AG09309 (cell line): ENCODE results near the gene ROPN1L.
"Not testable (repeated sequence)": the region's sequence is repeated elsewhere in the genome, so short reads cannot be mapped to it uniquely, and the experiment has no call there.

Experiments used
- DNase-seq: peaks from one replicate; pipeline ENCODE4 v3.0.0-alpha.2; 2010; ENCODE audit warnings: low read depth
- H3K4me3 ChIP-seq: 2 replicates; pipeline ENCODE4 v1.5.1; 2011; ENCODE audit warnings: mild to moderate bottlenecking, low read depth, low read length, moderate library complexity; ENCODE audit not compliant: control insufficient read depth
- TF ChIP-seq, protein P1 (sequence below): IDR thresholded peaks from 2 replicates; pipeline ENCODE4 v1.5.1; 2011; ENCODE audit warnings: mild to moderate bottlenecking, low read depth, low read length, inconsistent platforms; ENCODE audit not compliant: insufficient read depth, control insufficient read depth; ENCODE audit errors: missing control alignments

ROPN1L gene

GRCh38 chr5:10441083-10441991 lies at the start of gene ROPN1L:
Gene ROPN1L, plus strand, starts transcription at chr5:10441879. Its CDS starts 289 bp downstream, at chr5:10442168.
- DNase-seq = no peak
- TF ChIP-seq, protein P1, sequence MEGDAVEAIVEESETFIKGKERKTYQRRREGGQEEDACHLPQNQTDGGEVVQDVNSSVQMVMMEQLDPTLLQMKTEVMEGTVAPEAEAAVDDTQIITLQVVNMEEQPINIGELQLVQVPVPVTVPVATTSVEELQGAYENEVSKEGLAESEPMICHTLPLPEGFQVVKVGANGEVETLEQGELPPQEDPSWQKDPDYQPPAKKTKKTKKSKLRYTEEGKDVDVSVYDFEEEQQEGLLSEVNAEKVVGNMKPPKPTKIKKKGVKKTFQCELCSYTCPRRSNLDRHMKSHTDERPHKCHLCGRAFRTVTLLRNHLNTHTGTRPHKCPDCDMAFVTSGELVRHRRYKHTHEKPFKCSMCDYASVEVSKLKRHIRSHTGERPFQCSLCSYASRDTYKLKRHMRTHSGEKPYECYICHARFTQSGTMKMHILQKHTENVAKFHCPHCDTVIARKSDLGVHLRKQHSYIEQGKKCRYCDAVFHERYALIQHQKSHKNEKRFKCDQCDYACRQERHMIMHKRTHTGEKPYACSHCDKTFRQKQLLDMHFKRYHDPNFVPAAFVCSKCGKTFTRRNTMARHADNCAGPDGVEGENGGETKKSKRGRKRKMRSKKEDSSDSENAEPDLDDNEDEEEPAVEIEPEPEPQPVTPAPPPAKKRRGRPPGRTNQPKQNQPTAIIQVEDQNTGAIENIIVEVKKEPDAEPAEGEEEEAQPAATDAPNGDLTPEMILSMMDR = no peak
- H3K4me3 ChIP-seq = peak within 1 kb of the TSS; percentile 61

DNA sequence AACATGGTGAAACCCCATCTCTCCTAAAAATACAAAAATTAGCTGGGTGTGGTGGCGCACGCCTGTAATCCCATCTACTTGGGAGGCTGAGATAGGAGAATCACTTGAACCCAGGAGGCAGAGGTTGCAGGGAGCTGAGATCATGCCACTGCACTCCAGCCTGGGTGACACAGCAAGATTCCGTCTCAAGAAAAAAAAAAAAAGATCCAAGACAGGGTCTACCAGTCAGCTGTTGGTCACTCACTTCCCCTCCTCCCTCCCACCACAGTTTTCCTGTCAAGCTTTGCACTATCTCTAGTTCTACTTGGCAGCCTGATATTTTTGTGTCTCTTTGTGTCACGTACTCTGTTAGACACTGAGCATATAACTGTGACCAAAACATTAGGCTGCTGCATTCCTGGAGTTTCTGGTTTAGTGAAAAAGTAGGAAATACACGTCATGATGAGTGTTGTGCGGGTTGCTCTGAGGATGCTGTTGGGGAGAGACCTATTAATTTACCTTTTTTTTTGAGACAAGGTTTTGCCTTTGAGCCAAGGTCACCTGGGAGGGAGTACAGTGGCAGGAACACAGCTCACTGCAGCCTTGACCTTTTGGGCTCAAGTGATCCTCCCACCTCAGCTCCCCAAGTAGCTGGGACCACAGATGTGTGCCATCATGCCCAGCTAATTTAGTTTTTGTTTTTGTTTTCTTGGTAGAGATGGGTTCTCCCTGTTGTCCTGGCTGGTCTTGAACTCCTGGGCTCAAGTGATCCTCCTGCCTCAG lies 48.9 kb upstream of the ROPN1L start:
- DNase-seq = peak; percentile 27
- not testable (repeated sequence) for H3K4me3 ChIP-seq

GRCh38 chr5:10393491-10393890 lies 48.2 kb upstream of the ROPN1L start:
- H3K4me3 ChIP-seq = no peak overlapping the region
- peak; percentile 48 for DNase-seq
- TF ChIP-seq, protein P1 = no peak

DNA sequence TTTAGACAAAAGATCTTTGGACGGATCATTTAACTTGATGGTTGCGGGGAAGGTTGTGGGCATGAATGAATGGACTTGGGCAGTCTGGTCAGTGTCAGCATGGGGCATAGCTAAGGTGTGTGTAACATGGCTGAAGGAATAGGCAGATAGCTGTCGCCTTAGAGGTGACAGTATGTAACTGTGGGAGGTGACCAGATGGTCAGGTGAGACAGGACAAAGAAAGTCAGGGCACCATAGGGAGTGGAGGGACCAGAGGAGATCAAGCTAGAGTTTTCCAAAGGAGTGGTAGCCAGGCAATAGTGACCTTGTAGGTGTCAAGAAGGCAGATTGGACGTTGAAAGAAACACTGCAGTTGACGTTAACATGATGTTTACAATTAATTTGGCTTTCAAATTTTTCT lies 45.1 kb upstream of the ROPN1L start:
- TF ChIP-seq, protein P1 = no peak
- no peak for DNase-seq
- H3K4me3 ChIP-seq = no peak overlapping the region

GRCh38 chr5:10399839-10400238 lies 41.8 kb upstream of the ROPN1L start:
- no peak for DNase-seq
- H3K4me3 ChIP-seq = no peak overlapping the region
- TF ChIP-seq, protein P1 = no peak

GRCh38 chr5:10400411-10400810 lies 41.3 kb upstream of the ROPN1L start:
- no peak for DNase-seq
- TF ChIP-seq, protein P1 = no peak
- no peak overlapping the region for H3K4me3 ChIP-seq

DNA sequence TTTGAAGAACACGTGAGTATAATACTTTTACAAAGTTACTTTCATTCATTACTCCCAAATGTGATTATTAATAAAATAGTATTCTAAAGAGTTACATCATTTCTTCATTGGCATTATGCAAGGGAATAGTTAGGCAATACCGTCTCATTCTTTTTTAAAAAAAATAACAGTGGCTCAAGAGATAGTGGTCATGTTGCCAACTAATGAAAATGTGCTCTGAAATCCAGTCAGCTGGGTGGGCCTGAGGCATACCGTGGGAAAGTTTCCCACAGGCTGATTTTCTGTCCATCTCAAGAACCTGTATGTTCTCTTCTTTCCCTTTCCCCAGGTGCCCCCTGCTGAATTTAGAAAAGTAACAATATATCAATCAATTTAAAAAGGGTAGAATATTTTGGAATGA lies 40.8 kb upstream of the ROPN1L start:
- TF ChIP-seq, protein P1 = no peak
- no peak overlapping the region for H3K4me3 ChIP-seq
- peak; percentile 56 for DNase-seq
